HG02840 (cell line): ENCODE data around the gene REXO5.
"Not testable (repeated sequence)": the region's sequence is repeated elsewhere in the genome, so short reads cannot be mapped to it uniquely, and the experiment has no call there.

Source experiments
- ATAC-seq: cut with Tn5 transposase; IDR thresholded peaks from one replicate; pipeline ENCODE4 v1.9.1; 2021; ENCODE audit warnings: mild to moderate bottlenecking, moderate library complexity, moderate number of reproducible peaks; ENCODE audit not compliant: unreplicated experiment, low FRiP score

Gene REXO5

DNA sequence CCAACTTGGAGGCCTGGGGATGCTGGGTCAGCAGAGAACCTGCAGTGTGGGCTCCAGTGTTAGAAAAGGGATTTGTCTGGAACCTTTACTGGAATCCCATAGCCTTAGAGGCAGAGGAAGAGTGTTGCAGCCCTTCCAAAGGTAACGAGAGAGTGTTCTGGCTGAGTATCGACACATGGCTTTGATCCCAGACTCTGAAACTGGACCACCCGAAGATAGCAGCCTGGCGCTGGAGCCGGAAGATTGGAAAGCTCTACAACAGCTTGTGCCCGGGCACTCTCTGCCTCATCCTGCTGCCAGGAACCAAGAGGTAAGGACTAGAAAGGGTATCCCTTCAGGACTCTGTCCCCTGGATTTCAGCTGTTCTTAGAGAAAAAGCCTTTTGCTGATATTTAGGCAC lies 39.7 kb downstream of the REXO5 start:
- ATAC-seq = no peak

GRCh38 chr16:20846551-20846950 lies 40.2 kb downstream of the REXO5 start:
- ATAC-seq = no peak

DNA sequence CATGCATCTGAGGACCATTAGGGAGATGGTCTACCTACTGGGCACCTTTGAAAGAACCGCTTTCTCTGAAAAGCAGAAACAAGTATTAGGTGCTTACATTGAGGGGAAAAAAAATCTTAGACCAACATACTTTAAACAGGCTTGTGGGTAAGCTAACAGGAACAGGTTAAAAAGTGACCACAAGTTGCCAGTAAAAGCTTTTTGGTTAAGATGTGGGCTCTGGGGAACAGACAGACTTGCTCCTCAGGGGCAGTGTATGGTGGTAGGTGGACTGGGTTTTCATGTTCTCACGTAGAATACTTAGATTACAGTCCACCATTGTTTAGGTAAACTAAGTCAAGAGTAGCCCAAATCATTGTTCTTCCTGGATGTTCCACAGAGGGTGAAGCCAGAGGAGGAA lies 41.2 kb downstream of the REXO5 start:
- ATAC-seq = no peak

GRCh38 chr16:20849589-20850390 lies 43.5 kb downstream of the REXO5 start:
- ATAC-seq = no peak

DNA sequence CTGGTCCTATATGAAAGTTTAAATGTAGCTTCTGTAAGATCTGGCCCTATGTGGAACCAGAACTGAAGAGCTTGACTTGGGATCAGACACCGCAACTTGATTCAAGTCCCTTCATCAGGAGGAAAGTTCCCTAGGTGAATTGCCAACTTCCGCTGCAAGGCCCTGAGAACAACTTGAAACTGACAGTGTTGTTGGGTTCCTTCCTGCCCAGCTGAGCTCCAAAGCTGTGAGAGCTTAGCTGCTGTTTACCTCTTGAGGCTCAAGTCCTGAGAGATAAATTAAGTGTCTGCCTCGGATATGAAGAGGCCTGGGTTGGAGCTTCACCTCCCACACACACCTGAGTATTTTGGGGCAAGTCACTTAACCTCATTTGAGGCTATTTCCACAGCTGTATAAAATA lies 44.7 kb downstream of the REXO5 start:
- ATAC-seq = no peak

- ATAC-seq = no peak
Measured at GRCh38 chr16:20851601-20852000, 45.3 kb downstream of the REXO5 start.

GRCh38 chr16:20853143-20853542 lies 46.8 kb downstream of the REXO5 start:
- no peak for ATAC-seq

DNA sequence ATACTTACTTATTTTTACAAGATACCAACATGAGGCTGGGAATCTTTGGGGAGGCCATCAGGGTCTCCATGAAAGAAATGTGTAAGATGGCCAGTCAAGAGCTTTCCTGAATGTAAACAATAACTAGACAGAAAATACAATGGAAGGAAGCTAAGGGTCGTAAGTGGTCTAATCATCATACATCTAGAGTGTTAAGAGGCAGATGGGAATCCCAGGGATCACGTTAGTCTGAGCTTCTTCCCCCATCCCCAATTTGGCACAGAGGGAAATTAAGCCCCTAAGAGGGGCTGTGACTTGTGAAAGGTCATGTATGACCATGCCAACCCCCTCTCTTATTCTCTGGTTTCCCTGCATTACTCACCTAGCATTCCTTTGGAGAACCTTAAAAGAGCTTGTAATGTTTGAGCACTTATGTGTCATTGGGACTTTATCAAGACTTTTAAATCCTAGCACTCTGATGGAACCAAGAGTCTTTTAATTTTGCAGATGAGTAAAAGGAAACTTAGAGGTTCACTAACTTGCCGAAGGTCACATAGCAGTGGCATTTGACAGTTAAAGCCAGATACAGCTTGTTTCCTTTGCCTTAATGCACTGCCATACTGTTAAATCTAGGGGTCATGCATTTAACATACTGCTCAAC lies 47.8 kb downstream of the REXO5 start:
- no peak for ATAC-seq

DNA sequence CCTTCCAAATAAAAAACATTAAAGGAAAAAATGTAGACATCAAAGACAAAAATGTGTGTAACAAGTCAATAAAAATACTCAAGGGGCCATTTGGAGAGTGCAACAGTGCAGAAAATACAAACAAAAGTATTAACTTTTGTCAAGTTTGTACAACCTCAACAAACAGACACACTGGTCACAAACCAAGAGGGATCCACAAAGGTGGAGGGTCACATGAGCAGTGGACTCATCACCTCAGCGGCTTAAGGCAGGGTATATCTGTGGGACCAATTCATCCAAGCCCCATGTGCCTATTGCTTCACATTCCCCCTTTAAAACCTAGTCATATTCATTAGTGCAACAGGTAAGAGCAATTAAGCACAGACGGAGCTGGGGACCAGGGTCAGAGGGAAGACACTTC lies 48.6 kb downstream of the REXO5 start:
- no peak for ATAC-seq

DNA sequence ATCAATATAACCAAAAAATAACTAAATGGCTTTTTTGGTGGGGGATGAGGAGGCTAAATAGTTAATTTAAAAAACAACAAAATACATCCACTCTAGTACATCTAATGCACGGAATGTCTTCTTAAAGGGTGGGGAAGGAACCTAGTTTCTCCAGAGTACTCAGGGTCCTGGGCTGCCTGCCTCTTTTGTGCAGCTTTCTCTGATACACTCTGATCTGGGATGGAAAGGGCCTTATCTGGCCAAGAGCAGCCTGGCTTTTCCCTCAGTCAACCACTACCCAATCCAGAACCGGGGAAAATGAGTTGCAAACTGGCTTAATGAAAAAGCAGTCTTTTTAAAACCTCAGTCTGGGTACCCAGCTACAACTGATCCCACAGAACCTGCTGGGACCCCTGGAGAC lies 51.0 kb downstream of the REXO5 start:
- no peak for ATAC-seq

DNA sequence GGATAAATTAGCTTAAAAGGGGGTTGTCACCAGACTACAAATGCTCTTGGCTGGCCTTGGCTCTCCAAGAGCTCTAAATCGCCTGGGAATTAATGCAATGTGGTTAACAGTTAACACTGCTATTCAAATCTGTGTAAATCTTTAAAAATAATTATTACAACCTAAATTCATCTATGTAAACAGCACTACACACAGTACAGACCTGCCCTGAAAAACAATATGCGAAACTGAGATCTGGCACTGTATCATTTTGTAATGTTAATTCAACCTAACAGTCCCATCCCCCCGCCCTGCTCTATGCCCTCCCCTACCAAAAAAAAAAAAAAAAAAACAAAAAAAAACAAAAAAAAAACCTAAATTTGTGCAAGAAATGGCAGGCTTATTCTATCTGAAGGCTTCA lies 52.9 kb downstream of the REXO5 start:
- ATAC-seq = no peak

DNA sequence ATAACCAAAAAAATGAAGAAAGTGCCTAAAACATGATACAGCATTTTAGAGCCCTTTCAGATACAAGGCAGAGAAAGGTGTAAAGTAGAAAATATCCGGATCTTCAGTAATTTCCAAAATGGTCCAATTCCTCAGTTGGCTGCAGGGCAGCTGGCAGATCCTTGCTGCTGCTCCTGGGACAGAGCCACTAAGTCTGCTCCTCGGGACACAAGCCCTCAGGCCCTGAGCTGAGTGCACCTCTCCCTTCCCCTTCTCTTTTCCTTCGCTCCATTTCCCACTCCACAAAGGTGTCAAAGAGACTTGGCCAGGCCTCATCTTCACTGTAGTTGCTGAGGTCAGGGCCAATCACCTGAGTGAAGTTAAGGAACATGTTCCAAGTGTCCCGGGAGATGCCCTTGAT lies 53.4 kb downstream of the REXO5 start:
- ATAC-seq = no peak

GRCh38 chr16:20860361-20860760 lies 54.0 kb downstream of the REXO5 start:
- no peak for ATAC-seq

GRCh38 chr16:20860995-20861394 lies 54.7 kb downstream of the REXO5 start:
- ATAC-seq = not testable (repeated sequence)

- ATAC-seq = no peak
Measured at GRCh38 chr16:20862162-20862960, 56.0 kb downstream of the REXO5 start.

DNA sequence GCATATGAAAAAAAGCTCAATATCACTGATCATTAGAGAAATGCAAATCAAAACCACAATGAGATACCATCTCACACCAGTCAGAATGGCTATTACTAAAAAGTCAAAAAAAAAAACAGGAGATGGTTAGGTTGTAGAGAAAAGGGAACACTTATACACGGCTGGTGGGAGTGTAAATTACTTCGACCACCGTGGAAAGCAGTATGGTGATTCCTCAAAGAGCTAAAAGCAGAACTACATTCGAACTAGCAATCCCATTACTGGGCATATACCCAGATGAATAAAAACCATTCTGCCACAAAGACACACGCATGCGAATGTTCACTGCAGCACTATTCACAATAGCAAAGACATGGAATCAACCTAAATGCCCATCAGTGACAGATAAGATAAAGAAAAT lies 58.0 kb downstream of the REXO5 start:
- ATAC-seq = not testable (repeated sequence)

GRCh38 chr16:20865420-20866131 lies 59.2 kb downstream of the REXO5 start:
- ATAC-seq = no peak

GRCh38 chr16:20866145-20866772 lies 59.9 kb downstream of the REXO5 start:
- ATAC-seq = no peak

- ATAC-seq = no peak
Measured at GRCh38 chr16:20866801-20867200, 60.5 kb downstream of the REXO5 start.

DNA sequence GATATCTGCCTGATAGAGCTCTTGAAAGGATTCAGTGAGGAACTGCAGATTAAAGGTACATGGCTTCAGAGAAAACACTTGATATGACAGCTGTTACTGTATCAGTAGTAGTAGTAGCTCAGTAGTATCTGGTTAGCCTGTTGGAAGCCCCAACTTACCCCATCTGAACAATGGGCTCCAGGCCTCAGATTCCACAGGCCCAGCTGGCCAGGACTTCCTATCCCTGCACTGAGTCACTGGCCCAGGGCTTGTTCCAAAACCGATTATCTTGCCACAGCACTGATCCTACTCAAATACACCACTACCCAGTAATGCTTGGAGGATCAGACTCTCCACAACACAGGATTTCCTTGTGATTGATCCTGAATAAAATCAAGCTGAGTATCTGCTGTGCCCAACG lies 61.3 kb downstream of the REXO5 start:
- ATAC-seq = no peak
